Lung microvascular endothelial cell (primary cell): ENCODE measurements around the gene ZFYVE28. TPM values are rescaled to one million over a fixed set of nuclear protein-coding genes. Genes with fewer than 3 reads are reported as not detected.
A peak's percentile ranks its signal among the peaks of the same experiment; 100 is the strongest.

Source experiments
- DNase-seq, 2 donors: peaks; one replicate each; pipeline versions ENCODE4 v3.0.0 to v3.0.0-alpha.2; 2010; ENCODE audit warnings: low read depth in 2 of 2
- total RNA-seq: library from RNA; depleted of rRNA; stranded (reverse); fragments of >200 nt; gene quantifications from 2 replicates; pipeline ENCODE4 v1.2.1, GENCODE V29; 2014

The ZFYVE28 gene
- total RNA-seq, 1 donor from 2014 or later = 1.8 TPM

GRCh38 chr4:2261110-2261852 is 157.2 kb downstream of the ZFYVE28 start:
- DNase-seq = peak; percentile 63 to 65

GRCh38 chr4:2260344-2261109 is 157.9 kb downstream of the ZFYVE28 start:
- no peak for DNase-seq

- no peak for DNase-seq
Measured at GRCh38 chr4:2259541-2260343, 158.7 kb downstream of the ZFYVE28 start.

GRCh38 chr4:2259036-2259540 is 159.4 kb downstream of the ZFYVE28 start:
- no peak for DNase-seq

- no peak for DNase-seq
Measured at GRCh38 chr4:2258091-2259035, 160.1 kb downstream of the ZFYVE28 start.

- DNase-seq = no peak
Measured at GRCh38 chr4:2257361-2258081, 160.9 kb downstream of the ZFYVE28 start.

GRCh38 chr4:2256781-2257191 is 161.7 kb downstream of the ZFYVE28 start:
- peak; percentile 35 to 64 for DNase-seq

- DNase-seq = no peak
Measured at GRCh38 chr4:2256156-2256731, 162.2 kb downstream of the ZFYVE28 start.

- peak; percentile 38 to 48 for DNase-seq
Measured at GRCh38 chr4:2255501-2256155, 162.8 kb downstream of the ZFYVE28 start.

- no peak for DNase-seq
Measured at GRCh38 chr4:2254665-2255500, 163.6 kb downstream of the ZFYVE28 start.

- no peak for DNase-seq
Measured at GRCh38 chr4:2253160-2254084, 165.0 kb downstream of the ZFYVE28 start.

- no peak for DNase-seq
Measured at GRCh38 chr4:2252530-2253091, 165.8 kb downstream of the ZFYVE28 start.

GRCh38 chr4:2251795-2252529 is 166.5 kb downstream of the ZFYVE28 start:
- DNase-seq = no peak

GRCh38 chr4:2251073-2251794 is 167.2 kb downstream of the ZFYVE28 start:
- no peak for DNase-seq

- no peak for DNase-seq
Measured at GRCh38 chr4:2250357-2251072, 167.9 kb downstream of the ZFYVE28 start.
